Calu3 (cell line): ENCODE data around the gene FAAH. TPM values are rescaled to one million over a fixed set of nuclear protein-coding genes. Genes with fewer than 3 reads are reported as not detected.

Experiments used
- BruUV-seq: library from RNA; stranded (reverse); fragments of 400-500 nt; replicated peaks from 2 replicates; lab custom pipeline; 2021; lab: Mats Ljungman, UMichigan
- CTCF ChIA-PET: fragments of 300-600 bp; sonication (Branson Sonifier 250); formaldehyde crosslinking; loops from one replicate; lab custom pipeline; 2022; ENCODE audit warnings: antibody characterized with exemption; lab: Charles Lee
- DNase-seq: peaks from one replicate; pipeline ENCODE4 v3.0.0; 2022
- H3K27ac Mint-ChIP-seq: one replicate; pipeline ENCODE4 v1.8.0; 2022; ENCODE audit warnings: mixed read lengths; ENCODE audit not compliant: unreplicated experiment
- H3K27me3 Mint-ChIP-seq: one replicate; pipeline ENCODE4 v1.8.0; 2022; ENCODE audit warnings: mixed read lengths; ENCODE audit not compliant: unreplicated experiment
- H3K36me3 Mint-ChIP-seq: one replicate; pipeline ENCODE4 v1.8.0; 2022; ENCODE audit warnings: mild to moderate bottlenecking, moderate library complexity, mixed read lengths; ENCODE audit not compliant: insufficient read depth, unreplicated experiment
- H3K4me1 Mint-ChIP-seq: one replicate; pipeline ENCODE4 v1.8.0; 2022; ENCODE audit warnings: mild to moderate bottlenecking, low read depth, mixed read lengths; ENCODE audit not compliant: unreplicated experiment
- H3K4me3 Mint-ChIP-seq: one replicate; pipeline ENCODE4 v1.8.0; 2022; ENCODE audit warnings: mild to moderate bottlenecking, low read depth, moderate library complexity, mixed read lengths; ENCODE audit not compliant: unreplicated experiment
- H3K9me3 Mint-ChIP-seq: one replicate; pipeline ENCODE4 v1.8.0; 2022; ENCODE audit warnings: low read depth, mixed read lengths; ENCODE audit not compliant: unreplicated experiment
- CTCF ChIP-seq: fragments of 200-600 bp; IDR thresholded peaks from one replicate; pipeline ENCODE4 v1.8.0; 2022; ENCODE audit warnings: antibody characterized with exemption; ENCODE audit not compliant: unreplicated experiment
- intact Hi-C: fragments of 100-400 bp; cut with micrococcal nuclease; formaldehyde crosslinking; loops from one replicate; pipeline ENCODE4 v1.10.0; 2022; ENCODE audit not compliant: unreplicated experiment
- total RNA-seq: library from RNA; stranded (reverse); gene quantifications from 2 replicates; pipeline ENCODE4 v1.2.3, GENCODE V29; 2022

Gene FAAH
- total RNA-seq, 1 experiment from 2014 or later, result 31.4 TPM

- no TSS peak for BruUV-seq
- no peak for TF ChIP-seq CTCF
- no peak overlapping the region for H3K27ac Mint-ChIP-seq
- intact Hi-C loops, result no loop called here
- no peak overlapping the region for H3K4me3 Mint-ChIP-seq
- H3K4me1 Mint-ChIP-seq, result peaks cover 7% of the 10 kb centered on the region
- H3K9me3 Mint-ChIP-seq, result no peaks in the 10 kb centered on the region
- peaks cover 54% of the 10 kb centered on the region for H3K27me3 Mint-ChIP-seq
- H3K36me3 Mint-ChIP-seq, result peaks cover 4% of the 10 kb centered on the region
- CTCF ChIA-PET, result no interaction called here
- DNase-seq, result no peak
These were observed 50.3 kb downstream of the FAAH start for GRCh38 chr1:46444466-46444865.

DNA sequence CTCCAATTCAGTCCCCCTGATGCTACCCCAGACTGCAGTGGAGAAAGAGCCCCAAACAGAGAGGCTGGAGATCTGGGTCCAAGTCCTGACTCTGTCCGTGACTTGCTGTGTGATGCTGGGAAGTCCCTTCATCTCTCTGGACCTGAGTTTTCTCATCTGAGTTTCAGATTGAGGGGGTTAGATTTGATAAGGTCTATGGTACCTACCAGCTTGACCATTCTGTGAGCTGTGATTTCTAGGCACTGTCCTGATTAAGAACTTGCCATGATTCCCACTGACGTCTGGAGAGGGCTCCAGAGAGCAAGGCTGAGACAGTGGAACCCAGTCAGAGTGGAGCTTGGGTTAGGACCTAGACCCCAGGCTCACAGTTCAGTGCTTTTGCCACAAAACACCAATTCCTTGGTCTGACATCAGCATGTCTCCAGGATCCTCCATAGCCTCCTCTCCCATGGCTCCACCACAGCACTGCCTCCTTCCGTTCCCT, 51.7 kb downstream of the FAAH start:
- Mint-ChIP-seq H3K9me3 (no peaks in the 10 kb centered on the region), H3K27me3 (peaks cover 65% of the 10 kb centered on the region), H3K4me3 (no peak overlapping the region), H3K36me3 (peaks cover 4% of the 10 kb centered on the region), H3K4me1 (peaks cover 7% of the 10 kb centered on the region), H3K27ac (no peak overlapping the region)
- CTCF ChIA-PET, result interaction anchor here (0.9 to 1.9 kb wide), 3 partner anchors 13 to 72 kb away, joined by 3 to 4 read pairs (median 4); no protein-coding TSS in a partner anchor
- BruUV-seq, result no TSS peak
- intact Hi-C loops, result no loop called here
- TF ChIP-seq CTCF, result no peak
- no peak for DNase-seq

- Mint-ChIP-seq H3K4me3 (no peak overlapping the region), H3K36me3 (peaks cover 4% of the 10 kb centered on the region), H3K4me1 (peaks cover 7% of the 10 kb centered on the region), H3K9me3 (no peaks in the 10 kb centered on the region), H3K27me3 (peaks cover 75% of the 10 kb centered on the region), H3K27ac (no peak overlapping the region)
- peak; percentile 91 for TF ChIP-seq CTCF
- DNase-seq, result peak; percentile 87
- intact Hi-C loops, result loop anchor here (1.0 kb wide), 1 partner anchor 101 kb away; no protein-coding TSS in a partner anchor
- CTCF ChIA-PET, result interaction anchor here (0.5 to 1.9 kb wide), 19 partner anchors 11 to 157 kb away, joined by 3 to 13 read pairs (median 3); partner anchors contain the start of gene MKNK1
- BruUV-seq, result no TSS peak
These were observed 52.8 kb downstream of the FAAH start for GRCh38 chr1:46446646-46447498.

DNA sequence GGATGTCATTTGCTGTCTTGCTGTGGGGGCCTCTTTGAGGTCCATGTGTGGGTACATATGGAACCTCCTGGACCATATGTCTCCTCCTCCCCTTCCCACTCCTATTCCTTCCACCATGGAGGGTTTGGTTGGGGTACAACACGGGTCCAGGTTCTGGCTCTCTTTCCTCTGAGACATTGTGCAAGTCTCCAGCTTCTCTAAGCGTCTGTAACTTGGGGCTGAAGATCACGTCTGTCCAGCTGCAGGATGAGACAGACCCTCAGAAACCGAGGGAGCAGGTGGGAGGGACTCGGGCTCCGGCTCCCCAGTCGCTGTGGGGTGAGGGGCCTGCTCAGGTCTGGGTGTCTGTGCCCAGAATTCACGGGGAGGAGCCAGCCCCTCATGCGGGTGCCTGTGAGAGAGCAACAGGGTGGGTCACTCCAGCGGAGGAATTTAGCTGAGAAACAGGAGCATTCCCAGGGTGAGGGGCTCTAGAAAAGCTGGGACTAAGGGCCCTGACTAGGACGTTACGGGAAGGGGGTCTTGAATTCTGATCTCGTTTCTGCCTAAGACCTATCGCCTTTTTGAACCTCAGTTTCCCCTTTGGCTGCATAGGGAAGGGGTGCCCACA, 53.5 kb downstream of the FAAH start:
- Mint-ChIP-seq H3K27ac (no peak overlapping the region), H3K9me3 (no peaks in the 10 kb centered on the region), H3K27me3 (peaks cover 83% of the 10 kb centered on the region), H3K4me3 (no peak overlapping the region), H3K4me1 (peaks cover 3% of the 10 kb centered on the region), H3K36me3 (peaks cover 4% of the 10 kb centered on the region)
- no peak for DNase-seq
- no TSS peak for BruUV-seq
- intact Hi-C loops, result loop anchor here (1.0 kb wide), 1 partner anchor 101 kb away; no protein-coding TSS in a partner anchor
- CTCF ChIA-PET, result interaction anchor here (0.5 to 1.9 kb wide), 16 partner anchors 10 to 156 kb away, joined by 3 to 13 read pairs (median 4); partner anchors contain the start of gene MKNK1
- no peak for TF ChIP-seq CTCF
